Right lobe of liver (tissue), 6 donors: ENCODE measurements around the gene RHOJ. TPM values are rescaled to one million over a fixed set of nuclear protein-coding genes. Genes with fewer than 3 reads are reported as not detected.
A peak's percentile ranks its signal among the peaks of the same experiment; 100 is the strongest.

Experiments
- ATAC-seq, 4 donors: fragments of 200-7000 bp; cut with Tn5 transposase; one replicate each; pipeline ENCODE4 v1.9.1; 2020; ENCODE audit warnings: mild to moderate bottlenecking in 4 of 4, moderate library complexity in 4 of 4
- DNase-seq, 3 donors: peaks; one replicate each; pipeline ENCODE4 v3.0.0-alpha.2; 2020
- H3K27ac ChIP-seq, 3 donors: fragments of 200-600 bp; one replicate each; pipeline ENCODE4 v1.8.0; 2022
- H3K27me3 ChIP-seq, 2 donors: fragments of 200-600 bp; one replicate each; pipeline ENCODE4 v1.8.0; 2022
- H3K36me3 ChIP-seq, 4 donors: fragments of 200-600 bp; sonication (generic) in 1 of 4; one replicate each; pipeline versions ENCODE4 v1.5.1 to v1.8.0; 2017 to 2022; ENCODE audit warnings: control low read depth in 1 of 4
- H3K4me1 ChIP-seq, 4 donors: fragments of 200-600 bp; sonication (generic) in 1 of 4; one replicate each; pipeline versions ENCODE4 v1.5.1 to v1.8.0; 2017 to 2022; ENCODE audit warnings: control low read depth in 1 of 4
- H3K4me3 ChIP-seq, 3 donors: fragments of 200-600 bp; one replicate each; pipeline ENCODE4 v1.8.0; 2022
- H3K9me3 ChIP-seq, 4 donors: fragments of 200-600 bp; sonication (generic) in 1 of 4; one replicate each; pipeline versions ENCODE4 v1.5.1 to v1.8.0; 2017 to 2022; ENCODE audit warnings: control low read depth in 1 of 4
- POLR2A ChIP-seq: fragments of 450-650 bp; IDR thresholded peaks from one replicate; pipeline ENCODE4 v1.6.1; 2017; ENCODE audit warnings: antibody characterized with exemption, mild to moderate bottlenecking
- WGBS: methylation state at CpG from one replicate; pipeline ENCODE4 v1.1.6; 2018; ENCODE audit warnings: low coverage, low lambda C conversion rate; ENCODE audit not compliant: insufficient coverage; ENCODE audit errors: missing lambda C conversion rate; 5-methylcytosine and 5-hydroxymethylcytosine counted together
- intact Hi-C, 2 donors: fragments of 100-400 bp; cut with DNase I; formaldehyde crosslinking; loops; one replicate each; pipeline versions ENCODE4 v1.11.2 to v1.14.1; 2022
- long read RNA-seq: library from polyadenylated mRNA; unstranded; transcript quantifications from one replicate; pipeline ENCODE4 v2.0.0, GENCODE V29; 2019
- total RNA-seq, 6 experiments: library from RNA; depleted of rRNA in 2 of 6; stranded (reverse); fragments of >200 nt in 2 of 6; fragmentation: NEBNext Ultra II Directional in 3 of 6; extraction: Animal tissue kit (Norgen Biotek cat#: 25700) in 3 of 6; gene quantifications; one replicate each; pipeline versions ENCODE4 v1.1.0 to v1.2.4, GENCODE V29; 2016 to 2023
- TF ChIP-seq, protein P1 (sequence below), 4 donors: fragments of 200-600 bp in 3 of 4; fragments of 450-650 bp in 1 of 4; IDR thresholded peaks; one replicate each; pipeline versions ENCODE4 v1.5.1 to v1.8.0; 2016 to 2022; ENCODE audit warnings: antibody characterized with exemption in 4 of 4, mild to moderate bottlenecking in 2 of 4
- donor health status: DM: no; HTN: yes; CAD: no.
- donor health status: DM: no; HTN: no; CAD: no.
- donor health status: DM: no; HTN: no; CAD: no.
- donor health status: DM: no; HTN: yes; CAD: no.
- donor health status: DM: no; HTN: yes; CAD: no.

The RHOJ gene
- 1 to 10 TPM; 1.7 to 6.0 (median 2.9) TPM for total RNA-seq
- long read RNA-seq = 0 reads

DNA sequence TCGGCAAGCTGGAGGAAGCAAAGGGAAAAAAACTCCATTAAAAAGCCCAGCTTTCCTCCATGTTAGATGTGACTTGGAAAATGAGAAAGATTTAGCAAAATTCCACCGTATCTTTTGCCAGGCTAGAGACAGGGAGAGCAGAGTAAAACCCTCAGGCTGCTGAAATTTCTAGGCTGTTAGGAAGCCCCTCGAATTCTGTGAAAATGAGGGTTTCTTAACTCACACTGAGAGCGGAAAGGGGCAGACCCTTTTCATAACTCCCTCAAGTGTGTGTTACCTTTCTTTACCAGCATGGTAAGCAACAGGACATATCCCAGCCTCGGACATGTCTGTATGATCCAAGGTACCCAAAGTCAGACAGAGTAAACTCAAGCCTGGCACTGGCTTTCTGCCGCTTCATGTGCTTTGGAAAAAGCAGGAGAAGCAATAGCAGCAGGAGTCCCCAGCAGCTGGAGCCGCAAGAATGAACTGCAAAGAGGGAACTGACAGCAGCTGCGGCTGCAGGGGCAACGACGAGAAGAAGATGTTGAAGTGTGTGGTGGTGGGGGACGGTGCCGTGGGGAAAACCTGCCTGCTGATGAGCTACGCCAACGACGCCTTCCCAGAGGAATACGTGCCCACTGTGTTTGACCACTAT lies at the start of gene RHOJ:
Gene RHOJ (plus strand): TSS at position 37 of the 637 bp plus-strand sequence. CDS start 427 bp downstream, at position 464.
- H3K4me3 ChIP-seq = peak within 1 kb of the TSS; percentile 28 to 35 (median 28)
- no peak for TF ChIP-seq POLR2A
- TF ChIP-seq, protein P1, sequence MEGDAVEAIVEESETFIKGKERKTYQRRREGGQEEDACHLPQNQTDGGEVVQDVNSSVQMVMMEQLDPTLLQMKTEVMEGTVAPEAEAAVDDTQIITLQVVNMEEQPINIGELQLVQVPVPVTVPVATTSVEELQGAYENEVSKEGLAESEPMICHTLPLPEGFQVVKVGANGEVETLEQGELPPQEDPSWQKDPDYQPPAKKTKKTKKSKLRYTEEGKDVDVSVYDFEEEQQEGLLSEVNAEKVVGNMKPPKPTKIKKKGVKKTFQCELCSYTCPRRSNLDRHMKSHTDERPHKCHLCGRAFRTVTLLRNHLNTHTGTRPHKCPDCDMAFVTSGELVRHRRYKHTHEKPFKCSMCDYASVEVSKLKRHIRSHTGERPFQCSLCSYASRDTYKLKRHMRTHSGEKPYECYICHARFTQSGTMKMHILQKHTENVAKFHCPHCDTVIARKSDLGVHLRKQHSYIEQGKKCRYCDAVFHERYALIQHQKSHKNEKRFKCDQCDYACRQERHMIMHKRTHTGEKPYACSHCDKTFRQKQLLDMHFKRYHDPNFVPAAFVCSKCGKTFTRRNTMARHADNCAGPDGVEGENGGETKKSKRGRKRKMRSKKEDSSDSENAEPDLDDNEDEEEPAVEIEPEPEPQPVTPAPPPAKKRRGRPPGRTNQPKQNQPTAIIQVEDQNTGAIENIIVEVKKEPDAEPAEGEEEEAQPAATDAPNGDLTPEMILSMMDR (IDR thresholded peaks at IDR 0.05) = no peak
- DNase-seq (no peak), ATAC-seq (peak; percentile 10 to 22 (median 14))
- H3K36me3 ChIP-seq = no peaks in the 10 kb centered on the region
- no peaks in the 10 kb centered on the region for H3K27me3 ChIP-seq
- intact Hi-C loops = no loop called here
- WGBS = 20% methylated on average over 15 of the region's 16 CpGs
- peak within 1 kb of the TSS; percentile 46 to 65 (median 56) for H3K27ac ChIP-seq
- no peaks in the 10 kb centered on the region for H3K4me1 ChIP-seq
- no peaks in the 10 kb centered on the region for H3K9me3 ChIP-seq

DNA sequence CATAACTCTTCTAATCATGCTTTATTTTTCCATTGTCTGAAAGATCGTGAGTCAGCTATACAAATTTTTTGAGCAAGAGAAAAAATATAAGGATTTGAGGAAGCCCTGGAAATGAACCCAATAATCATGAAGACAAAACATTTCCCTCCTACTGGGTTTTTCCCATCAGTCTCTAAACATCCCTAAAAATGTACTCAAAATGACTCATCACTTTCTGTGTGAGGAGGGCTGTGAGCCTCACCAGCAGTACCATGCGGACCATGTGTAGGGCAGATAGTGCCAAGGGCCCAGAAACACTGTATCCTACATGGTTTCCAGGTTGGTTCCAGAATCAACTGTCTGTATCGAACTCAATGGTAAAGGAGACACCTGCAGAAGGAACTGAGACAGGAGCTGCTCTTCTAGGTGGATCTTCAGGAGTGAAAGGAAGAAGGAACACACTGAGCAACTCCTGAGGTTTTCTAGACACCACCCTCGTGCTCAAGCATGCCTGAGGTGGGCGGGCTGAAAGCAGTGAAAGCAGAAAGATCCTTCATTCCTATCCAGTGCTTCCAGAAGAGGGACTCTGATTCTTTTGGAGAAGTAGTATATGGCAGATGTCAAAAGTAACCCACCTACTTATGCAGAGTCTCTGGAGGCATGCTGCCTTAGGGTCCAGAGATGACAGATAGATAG lies 48.6 kb upstream of the RHOJ start:
- Histone ChIP-seq H3K27me3 (no peaks in the 10 kb centered on the region), H3K27ac (no peak overlapping the region), H3K36me3 (no peaks in the 10 kb centered on the region), H3K4me3 (no peak overlapping the region), H3K9me3 (no peaks in the 10 kb centered on the region), H3K4me1 (no peaks in the 10 kb centered on the region)
- WGBS = 33% methylated on average over 5 of the region's 5 CpGs
- DNase-seq (no peak), ATAC-seq (peak in 1 of 4 donors; percentile 54)
- intact Hi-C loops = no loop called here
- TF ChIP-seq POLR2A = no peak
- TF ChIP-seq, protein P1 (IDR thresholded peaks at IDR 0.05) = no peak

DNA sequence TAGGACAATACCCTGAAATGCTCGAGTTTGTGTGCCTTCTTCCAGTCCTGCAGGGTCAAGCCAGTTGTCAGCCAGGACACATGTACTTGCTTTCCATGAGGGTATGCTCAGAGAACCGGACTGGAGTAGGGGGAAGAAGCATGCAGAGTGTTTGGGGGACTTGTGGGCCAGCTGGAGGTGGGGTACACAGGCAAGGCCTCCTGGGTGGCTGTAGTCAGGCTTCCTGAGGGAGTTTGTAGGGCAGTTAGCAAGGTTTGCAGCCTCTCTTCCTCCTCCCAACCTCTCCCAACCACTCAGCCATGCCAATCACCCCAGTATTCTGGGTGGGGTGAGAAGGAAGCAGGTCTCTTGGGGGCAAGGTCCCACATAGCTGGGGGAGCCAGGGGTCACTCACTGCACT lies 47.0 kb upstream of the RHOJ start:
- DNase-seq (no peak), ATAC-seq (no peak)
- no peaks in the 10 kb centered on the region for H3K9me3 ChIP-seq
- WGBS = 29% methylated on average over 2 of the region's 2 CpGs
- no peaks in the 10 kb centered on the region for H3K4me1 ChIP-seq
- no peaks in the 10 kb centered on the region for H3K36me3 ChIP-seq
- H3K4me3 ChIP-seq = no peak overlapping the region
- H3K27me3 ChIP-seq = no peaks in the 10 kb centered on the region
- no peak overlapping the region for H3K27ac ChIP-seq
- no peak for TF ChIP-seq POLR2A
- TF ChIP-seq, protein P1 (IDR thresholded peaks at IDR 0.05) = no peak
- intact Hi-C loops = no loop called here

DNA sequence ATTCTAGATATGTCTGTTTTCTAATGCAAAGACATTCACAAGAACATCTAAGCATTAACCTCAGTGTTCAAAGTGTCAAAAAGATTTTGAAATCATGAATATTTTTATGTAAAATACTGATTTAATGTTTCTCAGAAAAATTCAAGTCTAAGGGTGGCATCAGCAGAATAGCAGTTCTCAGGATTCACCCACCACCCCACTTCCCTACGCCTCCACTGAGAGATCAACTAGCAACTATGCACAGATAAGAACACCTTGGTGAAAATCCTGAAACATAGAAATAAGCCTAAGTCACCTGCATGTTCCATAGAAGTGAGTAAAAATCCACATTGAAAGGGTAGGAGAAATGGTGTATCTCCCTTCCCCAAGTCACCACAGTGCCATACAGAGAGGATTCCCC lies 40.9 kb upstream of the RHOJ start:
- Histone ChIP-seq H3K4me1 (no peaks in the 10 kb centered on the region), H3K4me3 (no peak overlapping the region), H3K36me3 (no peaks in the 10 kb centered on the region), H3K27ac (no peak overlapping the region), H3K27me3 (no peaks in the 10 kb centered on the region), H3K9me3 (peaks cover 0 to 3% (median 0%) of the 10 kb centered on the region in 4 donors)
- TF ChIP-seq, protein P1 (IDR thresholded peaks at IDR 0.05) = no peak
- TF ChIP-seq POLR2A = no peak
- 65% methylated on average over 1 of the region's 1 CpG for WGBS
- no peak for ATAC-seq
- intact Hi-C loops = no loop called here
- DNase-seq = no peak
